WI38 (cell line): ENCODE data around the gene MEF2C.

Experiments used
- H3K4me3 ChIP-seq: 2 replicates; pipeline ENCODE4 v1.5.1; 2011; ENCODE audit warnings: low read depth, mild to moderate bottlenecking, control low read depth, low read length
- TF ChIP-seq, protein P1 (sequence below): IDR thresholded peaks from 2 replicates; pipeline ENCODE4 v1.5.1; 2012; ENCODE audit warnings: low read depth, mild to moderate bottlenecking, control low read depth, low read length

The MEF2C gene

GRCh38 chr5:88834499-88834898 is 48.5 kb downstream of the MEF2C start:
- TF ChIP-seq, protein P1, sequence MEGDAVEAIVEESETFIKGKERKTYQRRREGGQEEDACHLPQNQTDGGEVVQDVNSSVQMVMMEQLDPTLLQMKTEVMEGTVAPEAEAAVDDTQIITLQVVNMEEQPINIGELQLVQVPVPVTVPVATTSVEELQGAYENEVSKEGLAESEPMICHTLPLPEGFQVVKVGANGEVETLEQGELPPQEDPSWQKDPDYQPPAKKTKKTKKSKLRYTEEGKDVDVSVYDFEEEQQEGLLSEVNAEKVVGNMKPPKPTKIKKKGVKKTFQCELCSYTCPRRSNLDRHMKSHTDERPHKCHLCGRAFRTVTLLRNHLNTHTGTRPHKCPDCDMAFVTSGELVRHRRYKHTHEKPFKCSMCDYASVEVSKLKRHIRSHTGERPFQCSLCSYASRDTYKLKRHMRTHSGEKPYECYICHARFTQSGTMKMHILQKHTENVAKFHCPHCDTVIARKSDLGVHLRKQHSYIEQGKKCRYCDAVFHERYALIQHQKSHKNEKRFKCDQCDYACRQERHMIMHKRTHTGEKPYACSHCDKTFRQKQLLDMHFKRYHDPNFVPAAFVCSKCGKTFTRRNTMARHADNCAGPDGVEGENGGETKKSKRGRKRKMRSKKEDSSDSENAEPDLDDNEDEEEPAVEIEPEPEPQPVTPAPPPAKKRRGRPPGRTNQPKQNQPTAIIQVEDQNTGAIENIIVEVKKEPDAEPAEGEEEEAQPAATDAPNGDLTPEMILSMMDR: no peak
- H3K4me3 ChIP-seq: no peak overlapping the region

DNA sequence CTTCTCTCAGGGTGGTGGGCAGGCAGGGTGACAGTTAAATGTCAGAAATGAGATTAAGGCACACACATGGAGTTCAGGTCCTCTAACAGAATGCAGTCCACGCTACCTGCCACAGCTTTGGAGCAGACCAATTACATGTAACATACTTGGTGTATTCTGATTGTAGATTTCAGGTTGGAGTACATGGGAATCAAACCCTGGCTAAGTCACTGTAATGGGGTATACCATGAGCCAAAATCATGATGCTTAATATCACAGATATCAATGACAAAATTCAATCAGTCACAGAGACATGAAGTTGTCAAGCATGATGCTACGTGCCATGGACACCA is 48.9 kb downstream of the MEF2C start:
- no peak overlapping the region for H3K4me3 ChIP-seq
- TF ChIP-seq, protein P1: no peak

DNA sequence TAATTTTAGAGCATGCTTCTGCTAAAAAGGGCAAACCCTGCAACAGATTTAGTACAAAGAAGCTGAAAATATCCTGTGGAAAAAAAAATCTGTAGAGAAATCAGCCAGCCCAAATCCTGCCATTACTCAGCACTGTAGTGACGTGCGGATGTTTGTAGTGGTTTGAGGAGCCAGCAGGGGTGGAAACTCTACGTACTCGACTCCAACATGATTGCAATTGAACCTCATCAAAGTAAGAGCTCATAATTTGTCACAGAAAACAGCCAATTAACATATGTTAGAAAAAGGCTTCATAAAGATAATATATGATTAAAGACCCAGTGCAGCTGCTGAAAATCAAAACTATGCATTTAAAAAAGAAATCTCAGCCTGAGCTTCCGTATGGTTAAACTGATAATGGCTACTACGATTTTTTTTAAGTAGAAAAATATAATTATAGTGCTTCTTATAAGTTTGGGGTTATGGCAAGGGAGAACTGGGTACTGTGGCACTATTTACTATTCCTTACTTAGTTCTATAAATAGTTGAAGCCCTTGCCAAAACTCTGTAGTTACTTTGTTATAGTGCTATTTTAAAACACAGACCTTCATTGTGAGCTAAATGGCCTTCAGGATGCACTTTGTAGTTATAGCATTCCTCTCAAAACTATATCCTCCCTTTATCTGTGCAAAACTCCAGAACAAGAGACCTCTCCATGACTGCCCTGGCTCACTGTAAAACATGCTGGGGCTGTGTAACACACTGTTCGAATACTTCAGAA is 49.4 kb downstream of the MEF2C start:
- H3K4me3 ChIP-seq: 0 out of 2 replicates have a peak overlapping the region, but pooled peaks have one; percentile 21
- TF ChIP-seq, protein P1: no peak

DNA sequence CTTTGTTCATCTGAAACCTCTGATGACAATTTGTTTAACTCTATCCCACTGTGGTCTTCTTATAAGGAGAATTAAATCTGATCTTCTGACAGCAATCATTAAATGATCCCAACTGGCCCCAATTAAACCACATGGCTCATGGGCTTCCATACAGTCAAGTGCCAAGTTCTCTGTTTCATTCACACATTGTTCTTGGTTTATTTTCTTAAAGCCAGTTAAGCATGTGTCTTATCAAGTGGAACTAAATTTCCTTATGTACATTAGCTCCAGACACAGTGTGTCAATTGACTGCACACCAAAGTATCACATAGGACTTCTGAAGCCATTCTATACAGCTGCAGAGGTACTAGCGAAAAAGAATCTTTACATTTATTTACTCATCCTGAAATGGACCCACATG is 51.2 kb downstream of the MEF2C start:
- TF ChIP-seq, protein P1: no peak
- H3K4me3 ChIP-seq: no peak overlapping the region

- TF ChIP-seq, protein P1: no peak
- H3K4me3 ChIP-seq: no peak overlapping the region
Measured at GRCh38 chr5:88830567-88830966, 52.4 kb downstream of the MEF2C start.

GRCh38 chr5:88829775-88830174 is 53.2 kb downstream of the MEF2C start:
- TF ChIP-seq, protein P1: no peak
- no peak overlapping the region for H3K4me3 ChIP-seq

- TF ChIP-seq, protein P1: no peak
- H3K4me3 ChIP-seq: no peak overlapping the region
Measured at GRCh38 chr5:88829054-88829453, 53.9 kb downstream of the MEF2C start.
